HEK293 (cell line): ENCODE results near the gene PTMA.

ENCODE experiments used
- BCL6B ChIP-seq: fragments of 450-650 bp; formaldehyde crosslinking; IDR thresholded peaks from 2 replicates; pipeline ENCODE4 v1.5.1; 2017; ENCODE audit warnings: missing biosample characterization, missing genetic modification characterization
- GLI4 ChIP-seq: fragments of 450-650 bp; formaldehyde crosslinking; IDR thresholded peaks from 2 replicates; pipeline ENCODE4 v1.5.1; 2016; ENCODE audit warnings: missing biosample characterization, missing genetic modification characterization
- HIC1 ChIP-seq: fragments of 450-650 bp; formaldehyde crosslinking; IDR thresholded peaks from 2 replicates; pipeline ENCODE4 v1.5.1; 2016; ENCODE audit warnings: missing biosample characterization, missing genetic modification characterization
- KLF1 ChIP-seq: fragments of 450-650 bp; formaldehyde crosslinking; IDR thresholded peaks from 2 replicates; pipeline ENCODE4 v1.5.1; 2016; ENCODE audit warnings: missing biosample characterization, missing genetic modification characterization
- PBX3 ChIP-seq: sonication (generic); formaldehyde crosslinking; IDR thresholded peaks from 2 replicates; pipeline ENCODE4 v1.8.1; 2022; ENCODE audit warnings: mild to moderate bottlenecking, moderate library complexity, missing genetic modification reagents
- ZBTB20 ChIP-seq: fragments of 450-650 bp; formaldehyde crosslinking; IDR thresholded peaks from 2 replicates; pipeline ENCODE4 v1.5.1; 2016; ENCODE audit warnings: missing biosample characterization, missing genetic modification characterization
- ZBTB44 ChIP-seq: fragments of 450-650 bp; IDR thresholded peaks from 2 replicates; pipeline ENCODE4 v1.5.1; 2018; ENCODE audit warnings: missing biosample characterization, mild to moderate bottlenecking, missing genetic modification characterization
- ZBTB7A ChIP-seq: fragments of 450-650 bp; formaldehyde crosslinking; IDR thresholded peaks from 2 replicates; pipeline ENCODE4 v1.5.1; 2016; ENCODE audit warnings: low read depth, missing biosample characterization, missing genetic modification characterization
- ZBTB8A ChIP-seq: fragments of 450-650 bp; formaldehyde crosslinking; IDR thresholded peaks from 2 replicates; pipeline ENCODE4 v1.5.1; 2016; ENCODE audit warnings: missing biosample characterization, missing genetic modification characterization
- ZFP69B ChIP-seq: fragments of 450-650 bp; formaldehyde crosslinking; IDR thresholded peaks from 2 replicates; pipeline ENCODE4 v1.5.1; 2016; ENCODE audit warnings: missing biosample characterization, missing genetic modification characterization
- ZNF114 ChIP-seq: fragments of 450-650 bp; formaldehyde crosslinking; IDR thresholded peaks from 2 replicates; pipeline ENCODE4 v1.5.0; 2017; ENCODE audit warnings: missing biosample characterization, missing genetic modification characterization
- ZNF132 ChIP-seq: fragments of 450-650 bp; formaldehyde crosslinking; IDR thresholded peaks from 2 replicates; pipeline ENCODE4 v1.5.1; 2017; ENCODE audit warnings: missing biosample characterization, missing genetic modification characterization, borderline replicate concordance
- ZNF169 ChIP-seq: fragments of 450-650 bp; formaldehyde crosslinking; IDR thresholded peaks from 2 replicates; pipeline ENCODE4 v1.5.1; 2016; ENCODE audit warnings: missing biosample characterization, missing genetic modification characterization
- ZNF211 ChIP-seq: fragments of 450-650 bp; formaldehyde crosslinking; IDR thresholded peaks from 2 replicates; pipeline ENCODE4 v1.5.1; 2016; ENCODE audit warnings: low read depth, missing biosample characterization, missing genetic modification characterization
- ZNF214 ChIP-seq: fragments of 450-650 bp; formaldehyde crosslinking; IDR thresholded peaks from 2 replicates; pipeline ENCODE4 v1.5.1; 2017; ENCODE audit warnings: missing biosample characterization, mild to moderate bottlenecking, missing genetic modification characterization, borderline replicate concordance
- ZNF223 ChIP-seq: fragments of 450-650 bp; formaldehyde crosslinking; IDR thresholded peaks from 2 replicates; pipeline ENCODE4 v1.5.1; 2016; ENCODE audit warnings: missing biosample characterization, missing genetic modification characterization
- ZNF274 ChIP-seq, 2 experiments: fragments of 200-500 bp in 1 of 2; fragments of 450-650 bp in 1 of 2; sonication (Bioruptor generic) in 1 of 2; formaldehyde crosslinking in 1 of 2; IDR thresholded peaks; 2 replicates each; pipeline versions ENCODE4 v1.5.1 to v1.6.1; 2014 to 2016; ENCODE audit warnings: borderline replicate concordance in 1 of 2, inconsistent platforms in 1 of 2, low read length in 1 of 2, missing biosample characterization in 1 of 2, missing genetic modification characterization in 1 of 2
- ZNF341 ChIP-seq: fragments of 450-650 bp; formaldehyde crosslinking; IDR thresholded peaks from 2 replicates; pipeline ENCODE4; 2016; ENCODE audit warnings: low read depth, missing biosample characterization, missing genetic modification characterization
- ZNF501 ChIP-seq: fragments of 450-650 bp; formaldehyde crosslinking; IDR thresholded peaks from 2 replicates; pipeline ENCODE4 v1.5.1; 2016; ENCODE audit warnings: missing biosample characterization, missing genetic modification characterization
- ZNF518A ChIP-seq: fragments of 450-650 bp; formaldehyde crosslinking; conservative IDR thresholded peaks from 2 replicates; pipeline ENCODE4 v1.5.1; 2016; ENCODE audit warnings: low read depth, missing biosample characterization, missing genetic modification characterization
- ZNF707 ChIP-seq: fragments of 450-650 bp; formaldehyde crosslinking; IDR thresholded peaks from 2 replicates; pipeline ENCODE4 v1.5.1; 2016; ENCODE audit warnings: missing biosample characterization, missing genetic modification characterization
- TF ChIP-seq, protein P1 (sequence below): fragments of 450-650 bp; formaldehyde crosslinking; IDR thresholded peaks from 2 replicates; pipeline ENCODE4 v1.5.1; 2016; ENCODE audit warnings: missing biosample characterization, missing genetic modification characterization
- TF ChIP-seq, protein P2 (sequence below): fragments of 450-650 bp; formaldehyde crosslinking; IDR thresholded peaks from 2 replicates; pipeline ENCODE4 v1.5.1; 2017; ENCODE audit warnings: missing biosample characterization, missing genetic modification characterization

The PTMA gene

GRCh38 chr2:231707927-231708772, at the start of gene PTMA (continued):
- TF ChIP-seq ZNF132 (tag by site-specific recombination), result no peak
- TF ChIP-seq ZBTB8A, result peak; percentile 99; the same call in 1 of the 2 replicates
- 0 out of 2 replicates have a peak, but pooled peaks have one; percentile 12 for TF ChIP-seq ZNF341 (tag by site-specific recombination)
- TF ChIP-seq ZNF223 (tag by site-specific recombination), result no peak
- peak; percentile 79; the same call in 1 of the 2 replicates for TF ChIP-seq HIC1 (tag by site-specific recombination)
- peak; percentile 38; the same call in 1 of the 2 replicates for TF ChIP-seq KLF1 (tag by site-specific recombination)
- TF ChIP-seq ZBTB7A (tag by site-specific recombination), result 0 out of 2 replicates have a peak, but pooled peaks have one; percentile 15
- no peak for TF ChIP-seq ZNF114 (tag by site-specific recombination)
- TF ChIP-seq PBX3, result no peak; the same call in 1 of the 2 replicates
- no peak for TF ChIP-seq ZBTB44 (tag by site-specific recombination)
- no peak for TF ChIP-seq ZNF707 (tag by site-specific recombination)
- TF ChIP-seq ZNF501 (tag by site-specific recombination), result peak; percentile 80
- TF ChIP-seq, protein P1, sequence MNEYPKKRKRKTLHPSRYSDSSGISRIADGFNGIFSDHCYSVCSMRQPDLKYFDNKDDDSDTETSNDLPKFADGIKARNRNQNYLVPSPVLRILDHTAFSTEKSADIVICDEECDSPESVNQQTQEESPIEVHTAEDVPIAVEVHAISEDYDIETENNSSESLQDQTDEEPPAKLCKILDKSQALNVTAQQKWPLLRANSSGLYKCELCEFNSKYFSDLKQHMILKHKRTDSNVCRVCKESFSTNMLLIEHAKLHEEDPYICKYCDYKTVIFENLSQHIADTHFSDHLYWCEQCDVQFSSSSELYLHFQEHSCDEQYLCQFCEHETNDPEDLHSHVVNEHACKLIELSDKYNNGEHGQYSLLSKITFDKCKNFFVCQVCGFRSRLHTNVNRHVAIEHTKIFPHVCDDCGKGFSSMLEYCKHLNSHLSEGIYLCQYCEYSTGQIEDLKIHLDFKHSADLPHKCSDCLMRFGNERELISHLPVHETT (tag by site-specific recombination), result peak; percentile 6; the same call in 1 of the 2 replicates
- TF ChIP-seq ZBTB20 (tag by site-specific recombination), result peak; percentile 2; the same call in 1 of the 2 replicates
- peak; percentile 97 for TF ChIP-seq ZFP69B (tag by site-specific recombination)
- TF ChIP-seq, protein P2, sequence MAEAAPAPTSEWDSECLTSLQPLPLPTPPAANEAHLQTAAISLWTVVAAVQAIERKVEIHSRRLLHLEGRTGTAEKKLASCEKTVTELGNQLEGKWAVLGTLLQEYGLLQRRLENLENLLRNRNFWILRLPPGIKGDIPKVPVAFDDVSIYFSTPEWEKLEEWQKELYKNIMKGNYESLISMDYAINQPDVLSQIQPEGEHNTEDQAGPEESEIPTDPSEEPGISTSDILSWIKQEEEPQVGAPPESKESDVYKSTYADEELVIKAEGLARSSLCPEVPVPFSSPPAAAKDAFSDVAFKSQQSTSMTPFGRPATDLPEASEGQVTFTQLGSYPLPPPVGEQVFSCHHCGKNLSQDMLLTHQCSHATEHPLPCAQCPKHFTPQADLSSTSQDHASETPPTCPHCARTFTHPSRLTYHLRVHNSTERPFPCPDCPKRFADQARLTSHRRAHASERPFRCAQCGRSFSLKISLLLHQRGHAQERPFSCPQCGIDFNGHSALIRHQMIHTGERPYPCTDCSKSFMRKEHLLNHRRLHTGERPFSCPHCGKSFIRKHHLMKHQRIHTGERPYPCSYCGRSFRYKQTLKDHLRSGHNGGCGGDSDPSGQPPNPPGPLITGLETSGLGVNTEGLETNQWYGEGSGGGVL (tag by site-specific recombination), result peak; percentile 99
- TF ChIP-seq ZNF214 (tag by site-specific recombination), result no peak
- TF ChIP-seq BCL6B (tag by site-specific recombination), result no peak
- TF ChIP-seq ZNF274 (IDR thresholded peaks at IDR 0.05; ENCODE audit: low read length), result no peak
- no peak for TF ChIP-seq ZNF274 (tag by site-specific recombination; IDR thresholded peaks at IDR 0.05; ENCODE audit: borderline replicate concordance)
- TF ChIP-seq ZNF211, result no peak
- TF ChIP-seq GLI4, result peak; percentile 88
- no peak for TF ChIP-seq ZNF169 (tag by site-specific recombination)
- no peak for TF ChIP-seq ZNF518A (tag by site-specific recombination)
